ENCODE results near the gene ARAF. TPM values are rescaled to one million over a fixed set of nuclear protein-coding genes. Genes with fewer than 3 reads are reported as not detected.
A peak's percentile ranks its signal among the peaks of the same experiment; 100 is the strongest.

Gene ARAF
- polyA plus RNA-seq, 2 of the 4 experiments (the other 2 are of a cell fraction), result 37.9 to 49.0 TPM

GRCh38 chrX:47523297-47523696 lies 37.7 kb upstream of the ARAF start:
- 10% methylated on average over 32 of the region's 33 CpGs for WGBS (ENCODE audit: missing lambda C conversion rate)
- CTCF ChIA-PET, result interaction anchor here (0.5 to 3.3 kb wide), 43 partner anchors 8 to 629 kb away, joined by 3 to 52 read pairs (median 4); no protein-coding TSS in a partner anchor
- peaks cover 16% of the 10 kb centered on the region; the same call in 2 of the 3 replicates for H3K9me3 ChIP-seq
- FAIRE-seq, result peak; percentile 96
- TF ChIP-seq HOXB13 (CRISPR knock-in tag; IDR thresholded peaks at IDR 0.05; ENCODE audit: low read depth) (no peak), PBX3 (IDR thresholded peaks at IDR 0.05) (no peak), MAX (IDR thresholded peaks at IDR 0.05) (peak; percentile 62), RAD21 (conservative IDR thresholded peaks at IDR 0.05 in 1 of 2, IDR thresholded peaks at IDR 0.05 in 1 of 2) (peak; percentile 86 to 96), SMC3 (IDR thresholded peaks at IDR 0.05) (peak; percentile 90), CTCF (IDR thresholded peaks at IDR 0.05) (peak; percentile 74)
- no peaks in the 10 kb centered on the region for H3K4me1 ChIP-seq
- POLR2A ChIA-PET, result interaction anchor here (0.5 to 2.0 kb wide), 4 partner anchors 33 to 333 kb away, joined by 3 to 9 read pairs (median 3); partner anchors contain the start of gene USP11
- peak; percentile 99 to 100 for ATAC-seq
- peak overlapping the region; percentile 75 to 89 for H3K27ac ChIP-seq
- peak; percentile 64 to 78 for DNase-seq (ENCODE audit: low read depth in 1 of 2, low spot score in 1 of 2)
- H3K4me3 ChIP-seq, result peak overlapping the region; percentile 56
- H3K4me2 ChIP-seq, result peak overlapping the region; percentile 79

GRCh38 chrX:47523713-47524166 lies 37.3 kb upstream of the ARAF start:
- ATAC-seq (peak in 1 of 2 experiments; percentile 70; a peak in 3 of 6 replicates), DNase-seq (ENCODE audit: low read depth in 1 of 2, low spot score in 1 of 2) (no peak), FAIRE-seq (no peak)
- peak overlapping the region; percentile 56 for H3K4me3 ChIP-seq
- peak overlapping the region; percentile 75 to 89 for H3K27ac ChIP-seq
- no peaks in the 10 kb centered on the region for H3K4me1 ChIP-seq
- ChIA-PET POLR2A (interaction anchor here (0.5 to 2.0 kb wide), 4 partner anchors 32 to 333 kb away, joined by 3 to 9 read pairs (median 3); partner anchors contain the start of gene USP11), CTCF (interaction anchor here (0.5 to 3.3 kb wide), 36 partner anchors 9 to 629 kb away, joined by 3 to 52 read pairs (median 5); no protein-coding TSS in a partner anchor)
- TF ChIP-seq RCOR1 (IDR thresholded peaks at IDR 0.05; ENCODE audit: low read depth, low read length) (no peak), ELK1 (IDR thresholded peaks at IDR 0.05; ENCODE audit: low read depth, low read length) (no peak), NFE2L2 (conservative IDR thresholded peaks at IDR 0.05; ENCODE audit: low read length) (no peak), POLR2AphosphoS2 (conservative IDR thresholded peaks at IDR 0.05; ENCODE audit: low read length) (no peak), HOXA7 (CRISPR knock-in tag; IDR thresholded peaks at IDR 0.05) (no peak), ZSCAN20 (CRISPR knock-in tag; IDR thresholded peaks at IDR 0.05) (no peak), BHLHE40 (IDR thresholded peaks at IDR 0.05; ENCODE audit: low read depth, low read length) (no peak), EHMT2 (IDR thresholded peaks at IDR 0.05; ENCODE audit: low read depth) (no peak), HMGXB4 (CRISPR knock-in tag; IDR thresholded peaks at IDR 0.05; ENCODE audit: borderline replicate concordance) (no peak), ESRRA (IDR thresholded peaks at IDR 0.05; ENCODE audit: borderline replicate concordance, low read length) (no peak), ZNF302 (CRISPR knock-in tag; IDR thresholded peaks at IDR 0.05) (no peak), POLR2A (IDR thresholded peaks at IDR 0.05; ENCODE audit: low read length) (no peak), CBX8 (IDR thresholded peaks at IDR 0.05) (no peak)
- WGBS (ENCODE audit: missing lambda C conversion rate), result 27% methylated on average over 6 of the region's 34 CpGs
- peaks cover 16% of the 10 kb centered on the region; the same call in 2 of the 3 replicates for H3K9me3 ChIP-seq
- peak overlapping the region; percentile 79 for H3K4me2 ChIP-seq

Measured in A549 (cell line).